Smooth muscle cell (in vitro differentiated cells): ENCODE data around the gene NIPAL1. TPM values are rescaled to one million over a fixed set of nuclear protein-coding genes. Genes with fewer than 3 reads are reported as not detected.
A peak's percentile ranks its signal among the peaks of the same experiment; 100 is the strongest.

Source experiments
- DNase-seq: peaks from one replicate; lab custom pipeline; 2025; ENCODE audit not compliant: unreplicated experiment; lab: John Stamatoyannopoulos, UW
- H2AFZ ChIP-seq: fragments of 200-600 bp; sonication (generic); 2 replicates; pipeline ENCODE4 v1.6.0; 2016; ENCODE audit warnings: antibody characterized with exemption, low read depth, mild to moderate bottlenecking
- H3F3A ChIP-seq: fragments of 200-600 bp; sonication (generic); 2 replicates; pipeline ENCODE4 v1.6.0; 2017; ENCODE audit warnings: antibody characterized with exemption, low read depth
- H3K27ac ChIP-seq: fragments of 200-600 bp; sonication (generic); 2 replicates; pipeline ENCODE4 v1.5.1; 2016; ENCODE audit warnings: low read depth, mild to moderate bottlenecking
- H3K27me3 ChIP-seq: fragments of 200-600 bp; sonication (generic); 2 replicates; pipeline ENCODE4 v1.6.1; 2016; ENCODE audit warnings: low read depth, mild to moderate bottlenecking
- H3K36me3 ChIP-seq: fragments of 200-600 bp; sonication (generic); 2 replicates; pipeline ENCODE4 v1.5.1; 2016; ENCODE audit warnings: low read depth
- H3K4me1 ChIP-seq: fragments of 200-600 bp; sonication (generic); 2 replicates; pipeline ENCODE4 v1.5.1; 2016; ENCODE audit warnings: low read depth
- H3K4me2 ChIP-seq: fragments of 200-600 bp; sonication (generic); 2 replicates; pipeline ENCODE4 v1.6.0; 2016; ENCODE audit warnings: mild to moderate bottlenecking
- H3K4me3 ChIP-seq: fragments of 200-600 bp; sonication (generic); 2 replicates; pipeline ENCODE4 v1.5.1; 2016; ENCODE audit warnings: mild to moderate bottlenecking
- H3K79me2 ChIP-seq: fragments of 200-600 bp; sonication (generic); 2 replicates; pipeline ENCODE4 v1.6.0; 2016; ENCODE audit warnings: low read depth, mild to moderate bottlenecking
- H3K9ac ChIP-seq: fragments of 200-600 bp; sonication (generic); 2 replicates; pipeline ENCODE4 v1.6.0; 2016; ENCODE audit warnings: low read depth
- H3K9me3 ChIP-seq: fragments of 200-600 bp; sonication (generic); replicated peaks from 2 replicates; pipeline ENCODE4 v1.5.1; 2016; ENCODE audit warnings: low read depth
- H4K20me1 ChIP-seq: fragments of 200-600 bp; sonication (generic); 2 replicates; pipeline ENCODE4 v1.6.0; 2016; ENCODE audit warnings: low read depth
- CTCF ChIP-seq: fragments of 200-600 bp; sonication (generic); IDR thresholded peaks from 2 replicates; pipeline ENCODE4 v1.5.1; 2017; ENCODE audit warnings: borderline replicate concordance, mild to moderate bottlenecking, antibody characterized with exemption; ENCODE audit not compliant: insufficient read depth, poor library complexity, severe bottlenecking
- WGBS: methylation state at CpG from one replicate; pipeline ENCODE4 v1.1.7; 2016; ENCODE audit warnings: low lambda C conversion rate; 5-methylcytosine and 5-hydroxymethylcytosine counted together
- polyA plus RNA-seq: library from polyadenylated mRNA; unstranded; fragments of >200 nt; fragmentation: Nextera tagmentation; extraction: Ambion mirVana; gene quantifications from 2 replicates; pipeline ENCODE4 v1.2.1, GENCODE V29; 2016
- total RNA-seq: library from RNA; depleted of rRNA; stranded (reverse); fragments of >200 nt; gene quantifications from 2 replicates; pipeline ENCODE4 v1.2.3, GENCODE V29; 2014

NIPAL1 gene
- total and polyA plus RNA-seq, 2 experiments from 2014 or later: 1.0 to 4.1 TPM

DNA sequence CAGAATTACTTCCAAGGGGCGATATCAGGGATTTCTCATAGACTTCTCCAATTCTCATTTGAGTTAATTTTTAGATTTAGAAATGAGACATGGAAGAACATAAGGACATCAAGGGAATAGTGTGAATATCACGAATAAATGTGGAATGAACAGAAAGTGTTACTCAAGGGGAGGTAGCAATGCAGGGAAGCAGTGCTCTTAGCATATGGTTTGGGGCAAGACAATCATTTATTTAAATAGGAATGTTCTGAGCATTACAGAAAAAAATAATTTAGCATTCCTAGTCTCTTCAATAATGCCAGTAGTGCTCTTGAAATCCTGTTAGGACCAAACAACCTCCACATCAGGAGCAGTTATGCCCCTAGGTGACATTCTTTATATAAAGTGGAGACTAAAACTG is 61.9 kb downstream of the NIPAL1 start:
- 95% methylated on average over 2 of the region's 2 CpGs for WGBS
- Histone ChIP-seq H3K27me3 (no peaks in the 10 kb centered on the region), H3K4me3 (no peak overlapping the region), H3F3A (no peaks in the 10 kb centered on the region), H3K9ac (no peak overlapping the region), H2AFZ (no peak overlapping the region), H3K27ac (no peak overlapping the region), H3K4me2 (no peak overlapping the region), H4K20me1 (no peaks in the 10 kb centered on the region), H3K79me2 (no peaks in the 10 kb centered on the region), H3K36me3 (no peaks in the 10 kb centered on the region), H3K4me1 (no peaks in the 10 kb centered on the region), H3K9me3 (no peaks in the 10 kb centered on the region)
- TF ChIP-seq CTCF: no peak
- no peak for DNase-seq

GRCh38 chr4:48078862-48079655 is 62.5 kb downstream of the NIPAL1 start:
- Histone ChIP-seq H3K4me1 (no peaks in the 10 kb centered on the region), H3K4me2 (no peak overlapping the region), H3K36me3 (no peaks in the 10 kb centered on the region), H3F3A (no peaks in the 10 kb centered on the region), H2AFZ (no peak overlapping the region), H3K9me3 (no peaks in the 10 kb centered on the region), H3K27me3 (no peaks in the 10 kb centered on the region), H3K9ac (no peak overlapping the region), H3K27ac (no peak overlapping the region), H3K79me2 (no peaks in the 10 kb centered on the region), H4K20me1 (no peaks in the 10 kb centered on the region), H3K4me3 (no peak overlapping the region)
- TF ChIP-seq CTCF: no peak
- WGBS: 72% methylated on average over 5 of the region's 5 CpGs
- DNase-seq: no peak

DNA sequence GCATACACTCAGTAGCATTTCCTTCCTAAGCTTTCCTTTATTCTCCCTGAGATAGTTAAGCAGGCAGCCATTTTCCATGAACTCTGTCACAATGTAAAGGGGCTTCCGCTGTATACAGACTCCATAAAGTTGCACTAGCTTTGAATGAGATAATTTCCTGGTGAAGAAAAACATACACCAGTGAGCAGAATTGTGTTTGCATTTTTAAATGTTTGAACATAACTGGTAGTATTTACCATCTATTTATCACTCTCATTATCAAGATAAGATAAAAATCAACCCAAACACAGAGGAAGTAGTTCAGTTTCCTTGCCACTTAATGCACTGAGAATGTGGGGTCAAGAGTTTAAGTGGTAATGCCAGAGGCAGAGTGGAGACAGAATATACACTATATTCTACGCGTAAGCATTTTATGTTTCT is 63.4 kb downstream of the NIPAL1 start:
- Histone ChIP-seq H3K9me3 (no peaks in the 10 kb centered on the region), H3K4me3 (peak overlapping the region; percentile 1), H3K4me2 (no peak overlapping the region), H3K27me3 (no peaks in the 10 kb centered on the region), H2AFZ (peak overlapping the region; percentile 17), H3K79me2 (no peaks in the 10 kb centered on the region), H3K4me1 (no peaks in the 10 kb centered on the region), H4K20me1 (no peaks in the 10 kb centered on the region), H3K27ac (no peak overlapping the region), H3K36me3 (no peaks in the 10 kb centered on the region), H3F3A (no peaks in the 10 kb centered on the region), H3K9ac (no peak overlapping the region)
- WGBS: 66% methylated on average over 3 of the region's 3 CpGs
- TF ChIP-seq CTCF: no peak
- DNase-seq: no peak

DNA sequence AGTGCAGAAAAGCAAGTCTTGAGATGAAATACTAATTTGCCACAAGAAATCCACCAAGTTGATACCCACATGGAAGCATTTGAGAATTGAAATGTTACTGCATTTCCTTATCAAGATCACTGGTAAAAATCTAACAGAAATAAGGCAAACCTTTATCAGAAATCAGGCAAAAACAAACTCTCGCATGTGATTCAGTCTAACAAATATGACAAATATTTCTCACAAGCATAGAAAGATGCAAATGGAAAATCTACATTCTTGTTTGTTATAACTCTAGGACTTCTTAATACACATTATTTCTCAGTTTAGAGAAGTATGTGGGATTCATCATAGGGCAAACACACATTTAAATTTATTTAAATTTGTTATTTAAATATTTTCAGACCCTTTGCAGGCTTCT is 64.6 kb downstream of the NIPAL1 start:
- H3K36me3 ChIP-seq: no peaks in the 10 kb centered on the region
- no peak for DNase-seq
- H3K9ac ChIP-seq: no peak overlapping the region
- no peak overlapping the region for H3K4me3 ChIP-seq
- H3K79me2 ChIP-seq: no peaks in the 10 kb centered on the region
- H3F3A ChIP-seq: no peaks in the 10 kb centered on the region
- H3K4me2 ChIP-seq: no peak overlapping the region
- no peaks in the 10 kb centered on the region for H3K27me3 ChIP-seq
- no peak overlapping the region for H2AFZ ChIP-seq
- no peak overlapping the region for H3K27ac ChIP-seq
- TF ChIP-seq CTCF: no peak
- 74% methylated on average over 1 of the region's 1 CpG for whole genome bisulfite sequencing
- H3K9me3 ChIP-seq: no peaks in the 10 kb centered on the region
- no peaks in the 10 kb centered on the region for H3K4me1 ChIP-seq
- H4K20me1 ChIP-seq: no peaks in the 10 kb centered on the region
